ENCODE data around the gene ULK4. TPM values are rescaled to one million over a fixed set of nuclear protein-coding genes. Genes with fewer than 3 reads are reported as not detected.

ULK4 gene
- total and polyA plus RNA-seq, 2 of the 8 experiments (the other 6 are each of a cell fraction or from before 2014, with no cell fraction given) = 3.0 to 10.8 TPM

DNA sequence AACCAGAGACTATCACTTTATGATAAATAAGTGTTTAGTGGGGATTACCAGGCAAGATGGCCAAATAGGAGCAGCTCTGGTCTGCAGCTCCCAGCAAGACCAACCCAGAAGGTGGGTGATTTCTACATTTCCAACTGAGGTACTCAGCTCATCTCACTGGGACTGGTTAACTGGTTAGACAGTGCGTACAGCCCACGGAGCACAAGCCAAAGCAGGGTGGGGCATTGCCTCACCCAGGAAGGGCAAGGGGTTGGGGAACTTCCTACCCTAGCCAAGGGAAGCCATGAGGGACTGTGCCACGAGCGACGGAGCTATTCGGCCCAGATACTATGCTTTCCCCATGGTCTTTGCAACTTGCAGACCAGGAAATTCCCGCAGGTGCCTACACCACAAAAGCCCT, 591.6 kb downstream of the ULK4 start (continued):
- TF ChIP-seq SIN3A (conservative IDR thresholded peaks at IDR 0.05 in 1 of 2, IDR thresholded peaks at IDR 0.05 in 1 of 2; ENCODE audit: low read depth in 1 of 2, low read length in 2 of 2) (no peak), NANOG (IDR thresholded peaks at IDR 0.05; ENCODE audit: insufficient read depth, low read depth, low read length, poor library complexity, severe bottlenecking) (no peak)

Measured in H1 (cell line).